H1 (cell line): ENCODE measurements around the gene ZIC5. TPM values are rescaled to one million over a fixed set of nuclear protein-coding genes. Genes with fewer than 3 reads are reported as not detected.
A peak's percentile ranks its signal among the peaks of the same experiment; 100 is the strongest.

Experiments used
- CEBPB ChIP-seq: IDR thresholded peaks from 2 replicates; pipeline ENCODE4 v1.6.1; 2012; ENCODE audit warnings: low read depth, low read length
- CHD1 ChIP-seq: IDR thresholded peaks from 2 replicates; pipeline ENCODE4 v1.6.1; 2012; ENCODE audit warnings: low read depth, low read length, improper control_type of control experiment
- EGR1 ChIP-seq: IDR thresholded peaks from 2 replicates; pipeline ENCODE4 v1.6.1; 2011; ENCODE audit warnings: low read depth, low read length, borderline replicate concordance
- FOSL1 ChIP-seq: IDR thresholded peaks from 2 replicates; pipeline ENCODE4 v1.6.1; 2011; ENCODE audit warnings: mild to moderate bottlenecking, low read depth, low read length, moderate library complexity; ENCODE audit not compliant: insufficient read depth
- GTF2F1 ChIP-seq: IDR thresholded peaks from 2 replicates; pipeline ENCODE4 v1.6.1; 2012; ENCODE audit warnings: low read depth, low read length, improper control_type of control experiment, borderline replicate concordance
- KDM1A ChIP-seq: fragments of 200-600, 300-600 bp; sonication (generic); IDR thresholded peaks from 2 replicates; pipeline ENCODE4 v1.7.1; 2016; ENCODE audit warnings: mild to moderate bottlenecking, low read length, borderline replicate concordance
- POLR2A ChIP-seq, 2 experiments: IDR thresholded peaks; 1 replicate in 1 of 2; 2 replicates in 1 of 2; pipeline ENCODE4 v1.6.1; 2011; ENCODE audit warnings: low read depth in 2 of 2, low read length in 2 of 2, mild to moderate bottlenecking in 2 of 2; ENCODE audit errors: control extremely low read depth in 1 of 2
- POLR2AphosphoS5 ChIP-seq: IDR thresholded peaks from 2 replicates; pipeline ENCODE4 v1.6.1; 2011; ENCODE audit warnings: low read depth, low read length
- POU5F1 ChIP-seq: IDR thresholded peaks from 2 replicates; pipeline ENCODE4 v1.6.1; 2011; ENCODE audit warnings: low read depth, mild to moderate bottlenecking, low read length, moderate library complexity
- RAD21 ChIP-seq, 2 experiments: IDR thresholded peaks in 1 of 2; conservative IDR thresholded peaks in 1 of 2; 2 replicates each; pipeline ENCODE4 v1.6.1; 2011; ENCODE audit warnings: low read depth in 2 of 2, low read length in 2 of 2, improper control_type of control experiment in 1 of 2, inconsistent platforms in 1 of 2, mild to moderate bottlenecking in 1 of 2, moderate library complexity in 1 of 2
- RNF2 ChIP-seq: fragments of 200-900, 300-1000 bp; sonication (generic); IDR thresholded peaks from 2 replicates; pipeline ENCODE4 v1.7.1; 2016; ENCODE audit warnings: borderline replicate concordance, low read depth, mild to moderate bottlenecking, antibody characterized with exemption, low read length; ENCODE audit not compliant: poor library complexity, severe bottlenecking; ENCODE audit errors: missing control alignments
- RXRA ChIP-seq: IDR thresholded peaks from 2 replicates; pipeline ENCODE4 v1.6.1; 2011; ENCODE audit warnings: low read depth, mild to moderate bottlenecking, low read length, moderate library complexity; ENCODE audit not compliant: insufficient read depth
- SIRT6 ChIP-seq: IDR thresholded peaks from one replicate; pipeline ENCODE4 v1.7.1; 2012; ENCODE audit warnings: low read length, inconsistent platforms
- SP2 ChIP-seq: IDR thresholded peaks from 2 replicates; pipeline ENCODE4 v1.6.1; 2012; ENCODE audit warnings: mild to moderate bottlenecking, low read length, inconsistent platforms
- SRF ChIP-seq: IDR thresholded peaks from 2 replicates; pipeline ENCODE4 v1.6.1; 2011; ENCODE audit warnings: mild to moderate bottlenecking, low read depth, low read length, moderate library complexity
- TEAD4 ChIP-seq: IDR thresholded peaks from 2 replicates; pipeline ENCODE4 v1.6.1; 2012; ENCODE audit warnings: low read depth, low read length, inconsistent platforms, mixed read lengths
- USF2 ChIP-seq: IDR thresholded peaks from 2 replicates; pipeline ENCODE4 v1.6.1; 2011; ENCODE audit warnings: low read length, improper control_type of control experiment
- ZNF274 ChIP-seq: IDR thresholded peaks from 2 replicates; pipeline ENCODE4 v1.7.0; 2012; ENCODE audit warnings: low read length, borderline replicate concordance; ENCODE audit errors: extremely low read depth
- polyA plus RNA-seq, 7 experiments: library from polyadenylated mRNA; depleted of rRNA in 3 of 7; stranded (reverse) in 5 of 7; unstranded in 2 of 7; fragments of >200 nt in 5 of 7; fragments of 200-250 nt in 2 of 7; gene quantifications; 1 replicate in 5 of 7; 2 replicates in 1 of 7; 4 replicates in 1 of 7; pipeline versions ENCODE4 v1.2.1 to v1.2.3, GENCODE V29; 2011 to 2013; ENCODE audit warnings: missing spikeins in 2 of 7, mixed read lengths in 2 of 7
- total RNA-seq: library from RNA; stranded (reverse); fragmentation: NEBNext Ultra II Directional; extraction: Animal tissue kit (Norgen Biotek cat#: 25700); gene quantifications from 2 replicates; pipeline ENCODE4 v1.2.1, GENCODE V29; 2021
- TF ChIP-seq, protein P1 (sequence below): IDR thresholded peaks from 2 replicates; pipeline ENCODE4 v1.6.1; 2011; ENCODE audit warnings: low read depth, mild to moderate bottlenecking, low read length; ENCODE audit not compliant: insufficient read depth
- TF ChIP-seq, protein P2 (sequence below): IDR thresholded peaks from 2 replicates; pipeline ENCODE4 v1.6.1; 2012; ENCODE audit warnings: low read length, inconsistent platforms

Gene ZIC5
- total and polyA plus RNA-seq, 2 of the 8 experiments (the other 6 are each of a cell fraction or from before 2014, with no cell fraction given): 14.2 to 52.7 TPM

- TF ChIP-seq EGR1: no peak
- no peak for TF ChIP-seq SP2
- TF ChIP-seq POLR2AphosphoS5: peak; percentile 89; the same call in 1 of the 2 replicates
- TF ChIP-seq, protein P1, sequence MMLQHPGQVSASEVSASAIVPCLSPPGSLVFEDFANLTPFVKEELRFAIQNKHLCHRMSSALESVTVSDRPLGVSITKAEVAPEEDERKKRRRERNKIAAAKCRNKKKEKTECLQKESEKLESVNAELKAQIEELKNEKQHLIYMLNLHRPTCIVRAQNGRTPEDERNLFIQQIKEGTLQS: no peak
- TF ChIP-seq POLR2A (IDR thresholded peaks at IDR 0.05; ENCODE audit: control extremely low read depth in 1 of 2, low read depth in 2 of 2, low read length in 2 of 2): peak in 1 of 2 experiments; percentile 70; a peak in 2 of 3 replicates
- TF ChIP-seq GTF2F1: no peak
- TF ChIP-seq POU5F1: no peak
- TF ChIP-seq SRF: no peak
- TF ChIP-seq SIRT6: no peak
- TF ChIP-seq CEBPB: no peak
- no peak for TF ChIP-seq FOSL1
- no peak for TF ChIP-seq USF2
- no peak for TF ChIP-seq RAD21 (IDR thresholded peaks at IDR 0.05 in 1 of 2, conservative IDR thresholded peaks at IDR 0.05 in 1 of 2; ENCODE audit: low read depth in 2 of 2, low read length in 2 of 2)
- TF ChIP-seq RXRA: no peak
- TF ChIP-seq TEAD4: no peak; the same call in 1 of the 2 replicates
- TF ChIP-seq CHD1: no peak; the same call in 1 of the 2 replicates
- no peak for TF ChIP-seq KDM1A
- no peak for TF ChIP-seq RNF2
- no peak for TF ChIP-seq ZNF274
- TF ChIP-seq, protein P2, sequence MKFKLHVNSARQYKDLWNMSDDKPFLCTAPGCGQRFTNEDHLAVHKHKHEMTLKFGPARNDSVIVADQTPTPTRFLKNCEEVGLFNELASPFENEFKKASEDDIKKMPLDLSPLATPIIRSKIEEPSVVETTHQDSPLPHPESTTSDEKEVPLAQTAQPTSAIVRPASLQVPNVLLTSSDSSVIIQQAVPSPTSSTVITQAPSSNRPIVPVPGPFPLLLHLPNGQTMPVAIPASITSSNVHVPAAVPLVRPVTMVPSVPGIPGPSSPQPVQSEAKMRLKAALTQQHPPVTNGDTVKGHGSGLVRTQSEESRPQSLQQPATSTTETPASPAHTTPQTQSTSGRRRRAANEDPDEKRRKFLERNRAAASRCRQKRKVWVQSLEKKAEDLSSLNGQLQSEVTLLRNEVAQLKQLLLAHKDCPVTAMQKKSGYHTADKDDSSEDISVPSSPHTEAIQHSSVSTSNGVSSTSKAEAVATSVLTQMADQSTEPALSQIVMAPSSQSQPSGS: no peak; the same call in 1 of the 2 replicates
These were observed 15.8 kb upstream of the ZIC5 start (continued) for GRCh38 chr13:99987154-99988019.
